Activated CD4-positive, alpha-beta T cell treated with anti-CD3 and anti-CD28 coated beads, Interleukin-2, amount 50 U/mL, for 48 hours (primary cell): ENCODE results near the gene PHKA1.
A peak's percentile ranks its signal among the peaks of the same experiment; 100 is the strongest.
"Not testable (repeated sequence)": the region's sequence is repeated elsewhere in the genome, so short reads cannot be mapped to it uniquely, and the experiment has no call there.

Source experiments
- DNase-seq, 2 experiments: peaks; one replicate each; pipeline ENCODE4 v3.0.0-alpha.2; 2020

The PHKA1 gene

GRCh38 chrX:72663737-72664136 is 50.4 kb downstream of the PHKA1 start:
- DNase-seq: no peak

GRCh38 chrX:72662020-72662747 is 51.9 kb downstream of the PHKA1 start:
- no peak for DNase-seq

GRCh38 chrX:72659723-72660122 is 54.4 kb downstream of the PHKA1 start:
- DNase-seq: no peak

- no peak for DNase-seq
Observed at GRCh38 chrX:72652082-72652481, 62.0 kb downstream of the PHKA1 start.

DNA sequence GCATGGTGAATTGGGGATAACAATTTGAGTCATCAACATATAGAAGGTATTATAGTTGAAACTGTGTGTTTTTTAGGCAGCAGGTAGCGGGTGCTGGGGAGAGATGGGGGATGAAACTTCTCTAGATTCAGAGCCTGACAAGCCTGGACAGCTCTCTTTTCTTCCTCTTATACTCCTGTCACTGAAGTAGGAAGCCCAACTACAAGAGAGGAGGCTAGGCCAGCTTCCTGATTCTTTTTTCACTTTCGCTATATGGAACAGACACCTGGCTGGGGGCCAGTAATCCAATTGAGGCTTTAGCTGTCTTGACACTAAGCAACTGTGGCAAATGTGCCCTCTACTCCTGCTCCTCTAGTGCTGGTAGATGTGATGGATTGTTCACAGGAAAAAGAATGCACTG is 69.2 kb downstream of the PHKA1 start:
- DNase-seq: no peak

DNA sequence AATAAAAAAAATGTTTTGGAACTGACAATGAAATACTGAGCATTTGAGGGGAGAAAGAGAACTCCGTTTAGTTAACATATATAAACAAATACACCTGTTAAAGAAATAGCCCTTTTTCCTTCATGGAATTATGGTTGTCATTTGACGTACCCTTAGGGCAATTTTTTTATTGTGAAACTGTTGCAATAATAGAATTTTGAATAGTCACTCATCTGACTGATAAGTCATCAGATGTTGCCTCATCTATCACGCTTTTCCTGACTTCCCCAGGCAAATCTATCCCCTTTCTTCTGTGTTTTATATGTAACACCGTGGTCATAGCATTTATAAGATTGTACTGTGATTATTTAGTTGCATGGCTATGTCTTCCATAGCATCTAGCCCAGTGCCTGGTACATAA is 72.5 kb downstream of the PHKA1 start:
- no peak for DNase-seq

- no peak for DNase-seq
Observed at GRCh38 chrX:72635930-72636329, 78.2 kb downstream of the PHKA1 start.

- DNase-seq: no peak
Observed at GRCh38 chrX:72634331-72634730, 79.8 kb downstream of the PHKA1 start.

DNA sequence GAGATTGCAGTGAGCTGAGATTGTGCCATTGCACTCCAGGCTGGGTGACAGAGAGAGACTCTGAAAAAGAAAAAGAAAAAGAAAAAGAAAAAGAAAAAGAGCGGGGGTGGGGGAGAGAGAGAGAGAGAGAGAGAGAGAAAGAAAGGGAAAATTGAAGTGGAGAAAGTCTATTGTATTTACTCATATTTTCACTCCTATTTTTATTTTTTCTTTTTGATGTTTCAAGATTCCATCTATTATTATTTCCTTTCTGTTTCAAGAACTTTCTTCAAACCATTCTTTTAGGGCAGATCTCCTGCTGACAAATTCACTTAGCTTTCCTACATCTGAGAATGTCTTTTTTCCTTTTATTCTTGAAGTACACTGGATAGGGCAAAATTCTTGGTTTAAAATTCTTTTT is 83.9 kb downstream of the PHKA1 start:
- no peak for DNase-seq

- no peak for DNase-seq
Observed at GRCh38 chrX:72624194-72624593, 89.9 kb downstream of the PHKA1 start.

GRCh38 chrX:72621625-72622485 is 92.3 kb downstream of the PHKA1 start:
- no peak for DNase-seq

- DNase-seq: peak in 1 of 2 experiments; percentile 3
Observed at GRCh38 chrX:72621163-72621562, 92.9 kb downstream of the PHKA1 start.

DNA sequence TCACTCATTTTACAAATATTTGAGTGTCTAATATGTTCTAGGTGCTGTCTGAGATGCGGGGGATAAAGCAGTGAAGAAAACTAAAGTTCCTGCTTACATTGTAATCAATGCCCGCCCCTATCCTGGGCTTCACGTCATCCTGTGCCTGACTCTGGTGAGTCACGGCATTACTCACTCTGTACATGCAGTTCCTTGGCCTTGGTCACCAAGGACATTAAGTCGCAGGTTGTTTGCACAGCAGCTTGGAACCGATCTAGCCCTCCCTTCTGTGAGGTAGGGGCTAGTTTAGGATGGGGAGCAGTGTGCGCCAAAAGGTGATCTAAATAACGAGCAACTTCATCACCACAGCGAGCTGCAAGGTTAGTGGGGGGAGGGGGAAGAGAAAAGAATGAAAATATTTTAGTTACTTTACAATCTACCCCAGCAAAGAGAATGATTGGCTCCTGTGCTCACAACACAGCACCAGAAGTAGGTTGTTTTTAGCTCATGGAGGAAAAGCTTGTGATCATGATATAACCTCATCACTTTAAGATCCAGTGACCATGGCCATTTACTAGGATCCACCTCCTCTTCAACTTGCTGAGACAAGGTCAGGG is 93.5 kb downstream of the PHKA1 start:
- DNase-seq: peak; percentile 36 to 57

GRCh38 chrX:72609313-72609712 is 104.8 kb downstream of the PHKA1 start:
- DNase-seq: no peak

GRCh38 chrX:72604705-72605104 is 109.4 kb downstream of the PHKA1 start:
- no peak for DNase-seq

DNA sequence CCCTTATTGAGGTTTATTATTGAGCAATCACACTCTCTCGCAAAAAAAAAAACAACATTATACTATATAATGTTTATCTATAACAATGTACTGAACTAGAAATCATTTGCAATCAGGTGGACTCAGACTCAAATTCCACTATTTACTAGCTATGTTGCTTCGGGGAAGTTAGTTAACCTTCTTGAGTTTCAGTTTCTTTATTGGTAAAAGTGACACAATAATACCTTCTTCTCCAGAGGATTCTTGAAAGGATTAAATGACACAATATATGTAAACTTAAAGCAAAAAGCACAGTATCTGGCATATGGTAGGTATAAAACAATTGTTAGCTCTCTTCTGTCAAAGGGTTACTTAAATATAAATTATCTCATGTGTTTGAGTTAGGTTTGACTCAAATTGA is 110.0 kb downstream of the PHKA1 start:
- no peak for DNase-seq

GRCh38 chrX:72591038-72591437 is 123.1 kb downstream of the PHKA1 start:
- not testable (repeated sequence) for DNase-seq

GRCh38 chrX:72584163-72584562 is 129.9 kb downstream of the PHKA1 start:
- DNase-seq: no peak

DNA sequence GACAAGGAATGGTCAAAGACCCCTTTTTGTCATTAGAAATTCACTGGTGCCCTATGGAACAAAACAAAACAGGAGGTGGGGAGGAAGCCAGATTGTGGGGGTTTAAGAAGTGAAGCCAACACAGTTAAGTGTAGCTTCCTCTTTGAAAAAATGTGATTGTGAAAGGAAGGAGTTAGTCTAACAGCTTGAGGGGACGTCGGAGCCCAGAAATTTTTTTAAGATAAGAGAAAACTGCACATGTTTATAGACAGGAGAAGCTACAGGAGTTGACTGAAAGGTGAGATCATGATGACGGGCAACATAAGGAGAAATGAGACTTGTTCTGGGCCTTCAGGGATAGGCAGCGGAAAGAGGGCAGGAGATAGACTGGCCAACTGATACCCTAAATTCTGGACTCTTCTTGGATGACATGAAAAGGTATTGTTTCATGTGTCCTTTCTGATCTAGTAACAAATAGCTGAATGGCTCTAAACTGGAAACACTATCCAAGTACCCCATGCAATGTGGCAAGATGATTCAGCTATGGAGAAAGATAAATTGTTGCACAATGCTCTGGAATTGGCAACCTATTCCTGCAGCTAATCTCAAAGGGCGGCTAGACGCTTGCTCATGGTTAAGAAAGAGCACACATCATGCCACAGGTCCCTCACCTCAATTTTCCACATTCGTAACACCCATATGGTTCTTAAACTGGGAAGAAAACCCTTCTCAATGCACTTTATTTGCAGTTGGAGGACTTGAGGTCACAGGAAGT is 137.8 kb downstream of the PHKA1 start:
- no peak for DNase-seq

DNA sequence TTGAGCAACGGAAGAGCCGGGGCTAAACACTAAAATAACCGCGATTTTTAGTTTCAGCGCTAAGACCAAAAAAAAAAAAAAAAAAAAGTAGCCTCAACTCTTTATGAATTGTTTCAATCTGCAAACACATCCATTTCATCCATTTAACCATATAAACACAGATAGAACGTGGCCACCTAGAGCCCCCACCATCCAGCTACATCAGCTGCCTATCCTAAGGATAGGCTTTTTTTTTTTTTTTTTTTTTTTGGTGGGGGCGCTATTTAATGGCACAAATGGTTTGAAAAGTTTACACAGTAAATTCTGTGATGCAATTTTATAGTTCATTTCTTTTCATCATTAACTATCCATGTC is 141.0 kb downstream of the PHKA1 start:
- DNase-seq: no peak

DNA sequence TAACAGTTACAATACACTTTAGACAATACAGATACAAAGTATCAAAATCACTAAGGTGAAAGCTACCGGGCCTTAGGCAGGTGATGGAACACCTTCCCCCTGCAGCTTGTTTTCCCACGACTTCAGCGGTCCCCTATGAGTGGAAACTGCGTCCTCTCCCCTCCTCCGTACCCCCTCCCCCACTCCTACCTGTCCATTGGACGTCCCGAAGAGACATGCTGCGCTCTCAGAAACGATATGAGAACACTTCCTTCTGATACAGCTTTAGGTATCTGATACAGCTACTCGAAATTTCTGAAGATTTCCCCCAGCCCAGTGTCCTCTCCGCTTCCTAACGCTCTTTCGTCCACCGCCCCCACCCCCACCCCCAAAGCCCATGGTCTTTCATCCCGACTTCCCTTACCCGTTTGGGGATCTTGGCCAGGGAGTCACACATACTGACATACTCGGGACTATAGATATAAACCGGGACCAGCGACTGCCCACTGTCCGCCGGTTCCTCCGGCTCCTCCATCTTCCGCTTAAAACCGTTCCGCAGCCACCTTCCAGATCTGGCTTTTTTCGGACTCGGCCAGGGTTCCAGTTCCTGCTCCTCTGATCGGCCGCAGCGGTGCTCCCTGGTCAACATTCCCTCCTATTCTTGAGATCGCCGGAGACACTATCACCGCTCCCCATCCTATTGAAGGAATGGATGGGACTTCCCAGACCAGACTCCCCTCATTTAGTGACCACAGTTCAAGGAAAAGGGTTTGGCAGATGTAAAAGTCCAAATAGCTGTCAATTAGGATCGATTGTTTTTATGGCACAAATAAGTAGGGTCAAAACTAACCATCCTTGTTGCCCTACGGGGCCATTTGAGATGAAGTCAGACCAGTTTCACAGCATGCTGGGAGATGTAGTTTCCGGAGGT is 141.6 kb downstream of the PHKA1 start, which contains the start of gene HDAC8:
Gene HDAC8 (minus strand): TSS at position 596 of the 910 bp plus-strand sequence. CDS start 82 bp downstream, at position 514.
- DNase-seq: peak; percentile 53 to 62

- DNase-seq: no peak
Observed at GRCh38 chrX:72569786-72570185, 144.3 kb downstream of the PHKA1 start.
